GM12865 (cell line): ENCODE measurements around the gene ATP5IF1.

Experiments used
- DNase-seq: peaks from one replicate; pipeline ENCODE4 v3.0.0; 2010; ENCODE audit warnings: low read depth
- H3K4me3 ChIP-seq: 2 replicates; pipeline ENCODE4 v1.5.1; 2011; ENCODE audit warnings: mild to moderate bottlenecking, low read depth, low read length, control low read depth
- CTCF ChIP-seq: IDR thresholded peaks from 2 replicates; pipeline ENCODE4 v1.5.1; 2011; ENCODE audit warnings: low read length, control low read depth, low read depth, inconsistent platforms; ENCODE audit not compliant: insufficient read depth; ENCODE audit errors: missing control alignments

ATP5IF1 gene

DNA sequence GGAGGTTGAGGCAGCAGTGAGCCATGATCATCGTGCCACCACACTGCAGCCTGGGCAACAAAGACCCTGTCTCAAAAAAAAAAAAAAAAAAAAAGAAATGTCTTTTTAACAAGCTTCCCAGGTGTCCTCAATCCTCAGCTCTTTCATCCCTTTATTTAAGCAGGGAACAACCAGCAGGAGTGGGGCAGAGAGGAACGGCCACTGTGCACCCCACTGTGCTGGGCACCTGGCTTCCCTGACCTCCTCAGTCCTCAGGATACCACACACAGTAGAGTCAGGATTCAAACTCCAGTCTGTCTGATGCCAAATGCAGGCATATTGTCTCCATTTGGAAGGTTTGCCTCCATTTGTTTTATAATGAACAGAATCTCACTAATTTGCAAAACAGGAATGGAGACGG lies 39.6 kb upstream of the ATP5IF1 start:
- TF ChIP-seq CTCF = no peak
- H3K4me3 ChIP-seq = no peak overlapping the region
- no peak for DNase-seq

GRCh38 chr1:28197682-28198415 lies 38.1 kb upstream of the ATP5IF1 start:
- no peak for DNase-seq
- no peak overlapping the region for H3K4me3 ChIP-seq
- TF ChIP-seq CTCF = no peak

DNA sequence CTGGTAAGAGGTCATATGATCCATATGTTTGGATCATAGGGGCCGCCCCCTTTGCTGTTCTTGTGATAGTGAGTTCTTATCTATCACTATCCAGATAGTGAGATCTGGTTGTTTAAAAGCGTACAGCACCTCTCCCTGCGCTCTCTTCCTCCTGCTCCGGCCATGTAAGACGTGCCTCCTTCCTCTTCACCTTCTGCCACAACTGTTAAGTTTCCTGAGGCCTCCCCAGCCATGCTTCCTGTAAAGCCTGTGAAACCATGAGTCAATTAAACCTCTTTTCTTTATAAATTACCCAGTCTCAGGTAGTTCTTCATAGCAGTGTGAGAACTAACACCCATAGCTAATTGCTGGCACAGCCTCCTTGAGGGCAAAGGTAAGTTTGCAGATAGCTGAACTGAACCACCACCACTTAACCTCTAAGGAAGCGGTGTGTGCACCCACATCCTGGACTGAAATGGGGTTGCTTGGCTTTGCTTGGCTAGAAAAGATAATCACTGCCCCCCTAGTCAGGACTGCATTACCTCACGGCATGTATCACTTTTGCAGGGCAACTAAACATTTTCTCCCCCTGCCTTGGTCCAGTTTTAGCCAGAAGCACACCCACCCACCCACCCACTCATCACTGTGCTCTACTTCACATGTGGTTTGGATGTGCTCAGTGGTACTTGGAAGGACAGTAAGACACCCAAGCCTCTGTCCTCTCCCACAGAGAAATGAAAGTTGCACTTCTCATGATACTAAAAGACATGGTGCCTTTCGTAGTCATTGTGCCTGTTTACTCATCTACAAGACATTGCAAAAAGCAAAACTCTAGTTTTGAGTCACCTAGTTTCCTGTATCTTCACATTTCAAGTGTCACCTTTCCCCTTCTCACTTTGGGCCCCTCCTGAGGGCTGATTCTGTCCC lies 36.3 kb upstream of the ATP5IF1 start:
- no peak overlapping the region for H3K4me3 ChIP-seq
- no peak for TF ChIP-seq CTCF
- peak; percentile 96 for DNase-seq

DNA sequence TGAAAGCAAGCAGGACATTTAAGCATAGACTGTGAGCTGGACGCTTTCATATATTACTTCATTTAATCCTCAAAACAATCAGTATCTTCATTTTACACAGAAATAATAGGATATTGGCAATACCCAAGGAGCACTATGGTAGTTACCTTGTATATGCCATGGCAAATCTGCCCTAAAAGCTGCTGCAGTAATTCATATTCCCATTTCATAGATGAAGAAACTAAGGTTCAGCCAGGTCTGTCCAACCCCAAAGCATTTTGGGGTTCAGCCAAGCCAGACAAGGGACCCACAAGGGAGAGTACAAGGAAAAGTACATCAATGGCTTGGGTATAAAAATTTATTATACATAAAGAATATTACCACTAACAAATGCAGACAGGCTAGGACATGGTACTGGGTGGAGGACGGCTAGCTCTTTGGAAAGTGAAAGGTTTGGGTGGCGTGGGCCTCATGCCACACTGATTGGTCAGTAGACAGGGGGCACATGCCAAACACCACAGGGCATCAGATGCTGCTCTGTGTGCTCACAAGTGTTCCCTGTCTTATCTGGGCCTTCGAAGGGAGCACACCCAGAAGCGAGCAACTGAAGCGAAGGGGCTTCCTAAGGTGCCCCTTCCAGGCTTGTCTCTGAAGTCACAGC lies 35.6 kb upstream of the ATP5IF1 start:
- no peak for TF ChIP-seq CTCF
- no peak for DNase-seq
- peak overlapping the region; percentile 5; the same call in 1 of the 2 replicates for H3K4me3 ChIP-seq

- no peak for DNase-seq
Measured at GRCh38 chr1:28205243-28205642, 30.7 kb upstream of the ATP5IF1 start.

GRCh38 chr1:28208818-28209441 lies 27.0 kb upstream of the ATP5IF1 start:
- DNase-seq = peak; percentile 82
- no peak overlapping the region for H3K4me3 ChIP-seq
- TF ChIP-seq CTCF = peak; percentile 77

More at GRCh38 chr1:28205243-28205642, 30.7 kb upstream of the ATP5IF1 start:
- TF ChIP-seq CTCF = no peak
- H3K4me3 ChIP-seq = no peak overlapping the region
